DMS79 (cell line): ENCODE results near the gene KREMEN2.

Experiments
- DNase-seq: peaks from one replicate; lab custom pipeline; 2025; lab: John Stamatoyannopoulos, UW

KREMEN2 gene

GRCh38 chr16:3004781-3005284 is 40.8 kb downstream of the KREMEN2 start:
- DNase-seq = no peak

- DNase-seq = no peak
These were observed 43.2 kb downstream of the KREMEN2 start for GRCh38 chr16:3007059-3007956.

GRCh38 chr16:3007957-3008689 is 44.0 kb downstream of the KREMEN2 start:
- DNase-seq = no peak

GRCh38 chr16:3008690-3009037 is 44.6 kb downstream of the KREMEN2 start:
- no peak for DNase-seq

- no peak for DNase-seq
These were observed 45.7 kb downstream of the KREMEN2 start for GRCh38 chr16:3009568-3010390.

DNA sequence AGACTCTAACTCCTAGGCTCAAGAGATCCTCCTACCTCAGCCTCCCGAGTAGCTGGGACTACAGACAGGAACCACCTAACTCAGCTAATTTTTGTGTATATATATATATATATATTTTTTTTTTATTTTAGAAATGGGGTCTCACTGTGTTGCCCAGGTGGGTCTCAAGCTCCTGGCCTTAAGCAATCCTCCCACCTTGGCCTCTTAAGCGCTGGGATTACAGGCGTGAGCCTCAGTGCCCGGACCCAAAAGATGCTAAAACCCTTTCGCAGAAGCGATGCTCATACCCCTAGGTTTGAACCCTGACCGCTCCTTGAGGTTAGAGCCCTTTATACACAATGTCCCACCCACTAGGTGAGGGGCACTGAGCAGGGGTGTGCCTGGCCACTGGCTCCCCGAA is 46.4 kb downstream of the KREMEN2 start:
- no peak for DNase-seq

DNA sequence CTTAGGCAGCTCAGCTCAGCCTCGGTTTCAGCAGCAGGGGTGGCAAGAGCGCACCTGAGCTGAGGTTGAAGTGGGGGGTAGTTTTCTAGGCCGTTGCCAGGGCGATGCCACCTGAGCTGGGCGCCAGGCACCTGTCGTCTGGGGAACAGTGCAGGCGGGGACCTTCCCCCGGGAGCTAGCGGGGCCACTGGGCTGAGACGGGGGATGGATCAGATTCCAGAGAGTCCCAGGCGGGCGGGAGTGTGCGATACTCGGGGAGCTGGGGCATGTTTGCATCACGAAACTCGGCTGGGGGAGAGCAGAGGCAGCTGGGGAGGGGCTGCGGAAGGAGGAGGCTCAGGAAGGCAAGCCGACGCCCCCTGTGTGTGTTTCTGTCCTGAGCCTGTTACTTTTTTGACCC is 48.2 kb downstream of the KREMEN2 start:
- DNase-seq = peak; percentile 72

GRCh38 chr16:3012828-3013420 is 48.8 kb downstream of the KREMEN2 start, which contains the start of gene CLDN9:
TSS of gene CLDN9 (plus strand) at chr16:3012923. CDS start at chr16:3013363, 440 bp downstream.
- peak; percentile 82 for DNase-seq

DNA sequence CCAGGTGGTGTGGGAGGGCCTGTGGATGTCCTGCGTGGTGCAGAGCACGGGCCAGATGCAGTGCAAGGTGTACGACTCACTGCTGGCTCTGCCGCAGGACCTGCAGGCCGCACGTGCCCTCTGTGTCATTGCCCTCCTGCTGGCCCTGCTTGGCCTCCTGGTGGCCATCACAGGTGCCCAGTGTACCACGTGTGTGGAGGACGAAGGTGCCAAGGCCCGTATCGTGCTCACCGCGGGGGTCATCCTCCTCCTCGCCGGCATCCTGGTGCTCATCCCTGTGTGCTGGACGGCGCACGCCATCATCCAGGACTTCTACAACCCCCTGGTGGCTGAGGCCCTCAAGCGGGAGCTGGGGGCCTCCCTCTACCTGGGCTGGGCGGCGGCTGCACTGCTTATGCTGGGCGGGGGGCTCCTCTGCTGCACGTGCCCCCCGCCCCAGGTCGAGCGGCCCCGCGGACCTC is 49.4 kb downstream of the KREMEN2 start:
- no peak for DNase-seq

GRCh38 chr16:3013998-3014690 is 50.1 kb downstream of the KREMEN2 start:
- no peak for DNase-seq

DNA sequence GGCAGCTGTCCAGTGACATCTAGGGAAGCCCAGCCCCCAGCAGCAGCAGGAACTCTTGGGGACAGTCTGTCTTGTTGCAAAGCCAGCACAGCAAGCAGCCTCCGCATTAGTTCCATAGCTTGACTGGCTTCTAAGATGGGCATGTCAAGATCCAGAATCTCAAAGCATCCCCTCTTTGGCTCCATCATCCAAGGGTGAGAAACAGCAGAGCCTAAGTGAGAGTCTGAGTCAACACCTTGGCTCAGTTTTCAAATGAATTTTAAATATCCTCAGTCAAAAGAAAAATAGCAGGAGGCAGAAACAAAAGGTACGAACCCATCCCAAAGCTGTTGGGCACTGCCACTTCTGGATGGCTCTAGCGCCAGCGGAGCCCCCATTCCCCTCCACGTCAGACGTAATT is 50.9 kb downstream of the KREMEN2 start:
- DNase-seq = no peak

- DNase-seq = no peak
These were observed 51.9 kb downstream of the KREMEN2 start for GRCh38 chr16:3015865-3016521.

DNA sequence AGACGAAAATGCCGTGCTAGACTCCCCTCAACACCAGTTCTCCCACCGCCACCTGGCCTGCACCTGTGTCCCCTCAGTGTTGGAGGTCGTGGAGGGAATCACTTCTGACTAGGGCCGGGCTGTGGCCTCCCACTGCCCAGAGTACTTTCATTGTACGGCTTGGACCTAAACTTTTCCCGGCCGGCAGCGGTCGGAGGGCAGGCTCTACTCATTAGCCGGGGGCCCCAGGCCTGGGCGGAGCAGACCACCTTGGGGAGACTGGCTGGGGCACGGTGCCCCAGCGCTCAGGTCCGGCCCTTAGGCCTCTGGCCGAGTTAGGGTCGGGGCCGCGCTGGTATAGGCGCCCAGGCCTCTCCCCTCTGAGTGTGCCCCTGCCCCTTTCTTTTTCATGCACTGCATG is 53.3 kb downstream of the KREMEN2 start:
- no peak for DNase-seq
